ENCODE results near the gene CIDEA.

CIDEA gene

DNA sequence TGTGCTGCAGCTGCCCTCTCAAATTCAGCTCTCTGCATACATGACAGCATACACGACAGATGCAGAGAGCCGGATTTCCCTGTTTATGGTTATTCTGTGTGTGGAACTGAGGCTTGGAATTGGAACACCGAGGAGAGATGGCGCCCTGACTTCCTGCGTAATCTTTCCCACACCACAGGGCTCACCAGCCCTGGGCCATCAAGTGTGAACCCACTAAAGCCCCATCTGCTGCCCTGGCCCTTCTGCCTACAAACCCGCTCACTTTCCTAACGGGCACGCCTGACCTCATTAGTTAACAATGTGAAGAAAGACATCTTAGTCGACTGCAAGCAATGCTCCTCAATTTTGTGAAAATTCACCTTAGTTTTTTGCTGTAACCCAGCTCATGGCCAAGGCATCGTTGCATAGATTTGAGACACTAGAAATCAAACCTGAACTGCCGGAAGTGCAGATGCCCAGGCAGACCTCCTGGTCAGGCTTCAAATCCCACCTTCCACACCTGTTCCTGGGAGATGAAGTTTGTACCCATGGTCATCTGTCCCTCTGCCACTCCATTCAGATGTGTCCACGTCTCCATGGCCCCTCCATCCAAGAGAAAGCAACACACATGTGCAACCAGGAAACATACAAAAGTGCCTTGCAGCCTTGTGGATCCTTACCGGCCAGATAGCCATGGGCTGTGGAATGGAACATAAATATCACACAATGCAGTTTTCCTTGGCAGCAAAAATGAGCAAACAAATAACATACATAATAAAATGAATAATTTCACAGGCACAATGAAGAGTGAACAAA is 5.0 kb upstream of the CIDEA start:
- Histone ChIP-seq H3K27ac (ENCODE audit: low read depth, low read length) (no peak overlapping the region), H3K4me3 (ENCODE audit: insufficient read depth, low read length, poor library complexity, severe bottlenecking) (no peak overlapping the region), H3K36me3 (ENCODE audit: low read length) (no peaks in the 10 kb centered on the region), H4K20me1 (ENCODE audit: low read depth, low read length) (no peaks in the 10 kb centered on the region), H3K27me3 (ENCODE audit: low read length) (no peaks in the 10 kb centered on the region), H3F3A (ENCODE audit: insufficient read depth) (no peaks in the 10 kb centered on the region), H3K9me3 (ENCODE audit: insufficient read depth, low read length) (no peaks in the 10 kb centered on the region), H2AFZ (ENCODE audit: low read depth, low read length, severe bottlenecking) (no peak overlapping the region), H3K9me2 (replicated peaks; ENCODE audit: insufficient read depth, low read length) (no peaks in the 10 kb centered on the region), H3K9ac (ENCODE audit: low read length) (no peak overlapping the region), H3K4me2 (ENCODE audit: low read depth, low read length, poor library complexity, severe bottlenecking) (no peak overlapping the region), H3K79me2 (ENCODE audit: insufficient read depth, low read length) (no peaks in the 10 kb centered on the region)
- TF ChIP-seq EZH2phosphoT487 (conservative IDR thresholded peaks at IDR 0.05; ENCODE audit: low read length): no peak
- TF ChIP-seq, protein P1, sequence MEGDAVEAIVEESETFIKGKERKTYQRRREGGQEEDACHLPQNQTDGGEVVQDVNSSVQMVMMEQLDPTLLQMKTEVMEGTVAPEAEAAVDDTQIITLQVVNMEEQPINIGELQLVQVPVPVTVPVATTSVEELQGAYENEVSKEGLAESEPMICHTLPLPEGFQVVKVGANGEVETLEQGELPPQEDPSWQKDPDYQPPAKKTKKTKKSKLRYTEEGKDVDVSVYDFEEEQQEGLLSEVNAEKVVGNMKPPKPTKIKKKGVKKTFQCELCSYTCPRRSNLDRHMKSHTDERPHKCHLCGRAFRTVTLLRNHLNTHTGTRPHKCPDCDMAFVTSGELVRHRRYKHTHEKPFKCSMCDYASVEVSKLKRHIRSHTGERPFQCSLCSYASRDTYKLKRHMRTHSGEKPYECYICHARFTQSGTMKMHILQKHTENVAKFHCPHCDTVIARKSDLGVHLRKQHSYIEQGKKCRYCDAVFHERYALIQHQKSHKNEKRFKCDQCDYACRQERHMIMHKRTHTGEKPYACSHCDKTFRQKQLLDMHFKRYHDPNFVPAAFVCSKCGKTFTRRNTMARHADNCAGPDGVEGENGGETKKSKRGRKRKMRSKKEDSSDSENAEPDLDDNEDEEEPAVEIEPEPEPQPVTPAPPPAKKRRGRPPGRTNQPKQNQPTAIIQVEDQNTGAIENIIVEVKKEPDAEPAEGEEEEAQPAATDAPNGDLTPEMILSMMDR (IDR thresholded peaks at IDR 0.05; ENCODE audit: insufficient read depth, low read length, poor library complexity, severe bottlenecking): no peak

DNA sequence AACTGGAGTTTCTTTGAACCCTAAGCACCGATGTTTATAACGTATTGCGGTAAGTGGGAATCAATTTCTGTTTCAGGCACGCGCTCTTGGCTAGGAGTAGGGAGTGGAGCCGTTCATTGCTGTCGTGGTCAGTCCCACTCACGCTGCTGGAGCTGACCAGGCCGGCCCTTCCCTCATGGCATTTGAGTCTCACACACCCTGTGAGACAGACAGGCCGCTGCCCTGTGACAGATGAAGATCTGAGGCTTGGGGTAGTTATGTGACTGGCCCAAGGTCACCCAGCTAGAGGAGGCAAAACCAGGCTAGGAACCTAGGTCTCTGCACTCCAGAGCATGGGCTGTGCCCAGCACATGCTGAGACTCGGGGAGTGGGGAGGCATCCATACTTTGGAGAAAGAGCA is 2.9 kb upstream of the CIDEA start:
- Histone ChIP-seq H3F3A (ENCODE audit: insufficient read depth) (no peaks in the 10 kb centered on the region), H3K4me3 (ENCODE audit: insufficient read depth, low read length, poor library complexity, severe bottlenecking) (no peak overlapping the region), H3K9me2 (replicated peaks; ENCODE audit: insufficient read depth, low read length) (no peaks in the 10 kb centered on the region), H2AFZ (ENCODE audit: low read depth, low read length, severe bottlenecking) (no peak overlapping the region), H3K27ac (ENCODE audit: low read depth, low read length) (no peak overlapping the region), H3K79me2 (ENCODE audit: insufficient read depth, low read length) (no peaks in the 10 kb centered on the region), H3K9me3 (ENCODE audit: insufficient read depth, low read length) (no peaks in the 10 kb centered on the region), H3K27me3 (ENCODE audit: low read length) (no peaks in the 10 kb centered on the region), H3K36me3 (ENCODE audit: low read length) (no peaks in the 10 kb centered on the region), H4K20me1 (ENCODE audit: low read depth, low read length) (no peaks in the 10 kb centered on the region), H3K4me2 (ENCODE audit: low read depth, low read length, poor library complexity, severe bottlenecking) (no peak overlapping the region), H3K9ac (ENCODE audit: low read length) (no peak overlapping the region)
- TF ChIP-seq EZH2phosphoT487 (conservative IDR thresholded peaks at IDR 0.05; ENCODE audit: low read length): no peak

DNA sequence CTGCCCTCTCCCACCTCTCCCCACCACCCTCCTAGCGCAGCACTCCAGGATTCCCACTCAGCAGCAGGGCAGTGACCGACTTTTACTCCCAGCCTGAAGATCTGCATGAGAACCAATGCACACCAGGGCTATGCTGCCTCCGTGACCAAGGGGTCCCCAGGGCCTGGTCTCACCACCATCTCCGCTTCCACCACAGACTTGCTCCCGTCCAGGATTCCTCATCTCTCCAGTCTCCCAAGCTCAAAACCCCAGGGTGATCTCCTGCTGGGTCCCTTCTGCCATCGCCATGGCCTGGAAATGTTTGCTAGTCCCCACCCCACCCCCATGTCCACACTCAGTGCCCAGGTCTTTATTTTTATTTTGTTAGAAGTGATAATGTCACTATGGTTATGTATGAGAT is 2.1 kb upstream of the CIDEA start:
- no peak overlapping the region for H3K9ac ChIP-seq (ENCODE audit: low read length)
- H4K20me1 ChIP-seq (ENCODE audit: low read depth, low read length): no peaks in the 10 kb centered on the region
- no peak overlapping the region for H2AFZ ChIP-seq (ENCODE audit: low read depth, low read length, severe bottlenecking)
- no peak overlapping the region for H3K4me3 ChIP-seq (ENCODE audit: insufficient read depth, low read length, poor library complexity, severe bottlenecking)
- H3K79me2 ChIP-seq (ENCODE audit: insufficient read depth, low read length): no peaks in the 10 kb centered on the region
- H3K9me2 ChIP-seq (replicated peaks; ENCODE audit: insufficient read depth, low read length): no peaks in the 10 kb centered on the region
- H3K4me2 ChIP-seq (ENCODE audit: low read depth, low read length, poor library complexity, severe bottlenecking): no peak overlapping the region
- no peaks in the 10 kb centered on the region for H3K9me3 ChIP-seq (ENCODE audit: insufficient read depth, low read length)
- H3K36me3 ChIP-seq (ENCODE audit: low read length): no peaks in the 10 kb centered on the region
- H3F3A ChIP-seq (ENCODE audit: insufficient read depth): no peaks in the 10 kb centered on the region
- H3K27ac ChIP-seq (ENCODE audit: low read depth, low read length): no peak overlapping the region
- no peaks in the 10 kb centered on the region for H3K27me3 ChIP-seq (ENCODE audit: low read length)
- TF ChIP-seq, protein P1 (IDR thresholded peaks at IDR 0.05; ENCODE audit: insufficient read depth, low read length, poor library complexity, severe bottlenecking): no peak
- TF ChIP-seq EZH2phosphoT487 (conservative IDR thresholded peaks at IDR 0.05; ENCODE audit: low read length): no peak

DNA sequence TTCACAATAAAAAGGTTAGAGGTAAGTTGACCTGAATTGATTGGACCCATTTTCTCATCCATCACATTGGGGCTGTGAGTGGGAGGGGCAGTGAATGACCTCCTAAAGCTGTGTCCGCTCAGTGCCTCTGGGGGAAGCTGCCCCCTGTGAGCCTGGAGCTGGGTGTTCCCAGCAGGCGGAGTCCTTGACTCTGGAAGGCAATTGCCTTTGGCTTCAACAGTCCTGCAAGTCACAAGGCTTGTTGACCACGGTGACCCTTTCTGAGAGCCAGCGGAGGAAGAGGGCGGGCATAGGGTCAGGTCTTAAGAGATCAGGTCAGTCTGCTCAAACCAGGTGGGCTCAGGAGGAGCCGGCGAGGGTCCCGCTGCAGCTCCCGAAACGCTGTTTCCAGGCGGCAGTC is 1.1 kb upstream of the CIDEA start:
- Histone ChIP-seq H3K27ac (ENCODE audit: low read depth, low read length) (no peak overlapping the region), H2AFZ (ENCODE audit: low read depth, low read length, severe bottlenecking) (no peak overlapping the region), H3K4me2 (ENCODE audit: low read depth, low read length, poor library complexity, severe bottlenecking) (no peak overlapping the region), H3K27me3 (ENCODE audit: low read length) (no peaks in the 10 kb centered on the region), H3K4me3 (ENCODE audit: insufficient read depth, low read length, poor library complexity, severe bottlenecking) (no peak overlapping the region), H3K9me3 (ENCODE audit: insufficient read depth, low read length) (no peaks in the 10 kb centered on the region), H3K9ac (ENCODE audit: low read length) (no peak overlapping the region), H3K9me2 (replicated peaks; ENCODE audit: insufficient read depth, low read length) (no peaks in the 10 kb centered on the region), H4K20me1 (ENCODE audit: low read depth, low read length) (no peaks in the 10 kb centered on the region), H3K79me2 (ENCODE audit: insufficient read depth, low read length) (no peaks in the 10 kb centered on the region), H3K36me3 (ENCODE audit: low read length) (no peaks in the 10 kb centered on the region), H3F3A (ENCODE audit: insufficient read depth) (no peaks in the 10 kb centered on the region)
- no peak for TF ChIP-seq EZH2phosphoT487 (conservative IDR thresholded peaks at IDR 0.05; ENCODE audit: low read length)
- TF ChIP-seq, protein P1 (IDR thresholded peaks at IDR 0.05; ENCODE audit: insufficient read depth, low read length, poor library complexity, severe bottlenecking): no peak

Data from SU-DHL-6 (cell line).